GM18858 (cell line): ENCODE measurements around the gene KCNH3.

Source experiments
- ATAC-seq: cut with Tn5 transposase; IDR thresholded peaks from one replicate; pipeline ENCODE4 v1.9.1; 2021; ENCODE audit not compliant: unreplicated experiment

Gene KCNH3

DNA sequence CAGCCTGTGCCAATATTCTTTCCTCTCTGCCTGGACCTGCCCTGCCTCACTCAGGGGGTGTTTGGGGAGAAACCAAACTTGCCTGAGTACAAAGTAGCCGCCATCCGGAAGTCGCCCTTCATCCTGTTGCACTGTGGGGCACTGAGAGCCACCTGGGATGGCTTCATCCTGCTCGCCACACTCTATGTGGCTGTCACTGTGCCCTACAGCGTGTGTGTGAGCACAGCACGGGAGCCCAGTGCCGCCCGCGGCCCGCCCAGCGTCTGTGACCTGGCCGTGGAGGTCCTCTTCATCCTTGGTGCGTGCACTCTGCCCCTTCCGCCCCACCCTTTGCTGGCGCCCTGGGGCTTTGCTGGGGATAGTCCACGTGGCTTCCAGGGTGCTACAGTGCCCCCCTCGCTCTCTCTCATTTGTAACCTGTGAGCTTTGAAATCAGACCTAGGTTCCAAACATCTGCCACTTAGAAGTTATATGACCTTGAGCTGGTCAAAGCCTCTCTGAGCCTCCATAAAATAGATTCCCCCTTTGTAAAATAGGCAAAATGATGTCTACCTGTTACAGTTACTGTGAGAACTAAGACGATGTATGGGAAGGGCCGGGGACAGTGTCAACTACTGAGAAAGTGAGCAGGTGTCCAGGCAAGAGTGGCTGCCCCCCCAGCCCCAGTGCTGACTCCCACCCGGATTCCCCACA, 4.5 kb downstream of the KCNH3 start:
- no peak for ATAC-seq

DNA sequence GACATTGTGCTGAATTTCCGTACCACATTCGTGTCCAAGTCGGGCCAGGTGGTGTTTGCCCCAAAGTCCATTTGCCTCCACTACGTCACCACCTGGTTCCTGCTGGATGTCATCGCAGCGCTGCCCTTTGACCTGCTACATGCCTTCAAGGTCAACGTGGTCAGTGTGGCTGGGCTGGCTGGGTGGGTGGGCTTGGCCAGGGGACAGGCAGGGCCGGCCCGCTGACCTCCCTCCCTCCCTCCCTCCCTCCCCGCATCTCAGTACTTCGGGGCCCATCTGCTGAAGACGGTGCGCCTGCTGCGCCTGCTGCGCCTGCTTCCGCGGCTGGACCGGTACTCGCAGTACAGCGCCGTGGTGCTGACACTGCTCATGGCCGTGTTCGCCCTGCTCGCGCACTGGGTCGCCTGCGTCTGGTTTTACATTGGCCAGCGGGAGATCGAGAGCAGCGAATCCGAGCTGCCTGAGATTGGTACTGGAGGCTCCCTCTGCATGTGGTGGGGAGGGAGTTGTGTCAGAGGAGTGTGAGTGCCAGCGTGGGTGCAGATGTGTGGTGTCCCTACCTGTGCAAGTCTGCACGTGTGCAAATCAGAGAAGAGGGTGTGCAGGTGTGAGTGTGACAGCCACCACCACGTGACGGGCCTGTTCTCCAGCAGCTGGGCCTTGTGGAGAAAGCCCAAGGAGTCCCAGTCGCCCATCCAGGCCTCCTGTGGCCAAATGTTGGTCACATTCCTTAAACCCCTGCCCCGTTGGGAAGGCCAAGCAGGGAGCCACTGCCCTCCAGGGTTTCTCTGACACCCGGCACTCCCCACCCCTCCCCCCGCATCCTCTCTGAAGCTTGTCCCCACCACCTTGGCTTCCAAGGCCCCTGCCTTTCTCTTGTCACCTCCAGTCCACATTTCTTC, 5.3 kb downstream of the KCNH3 start:
- no peak for ATAC-seq

DNA sequence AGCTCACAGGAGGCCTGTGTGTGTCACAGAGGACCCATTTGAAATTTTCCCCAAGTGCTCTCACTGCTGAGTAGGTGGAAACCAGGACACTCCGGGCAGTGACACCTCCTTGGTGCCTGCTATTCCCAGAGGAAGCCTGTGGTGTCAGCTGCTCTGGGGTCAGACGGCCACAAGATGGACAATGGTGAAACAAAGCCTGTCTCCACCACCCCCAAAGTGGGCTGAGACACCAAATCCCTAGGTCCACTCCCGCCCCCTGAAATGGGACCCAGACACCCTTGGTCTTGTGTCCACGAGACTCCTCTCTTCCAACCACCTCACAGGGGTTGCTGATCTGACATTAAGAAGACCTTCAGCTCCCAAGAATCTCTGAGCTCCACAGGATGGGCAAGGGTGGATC, 7.0 kb downstream of the KCNH3 start:
- ATAC-seq, result no peak

DNA sequence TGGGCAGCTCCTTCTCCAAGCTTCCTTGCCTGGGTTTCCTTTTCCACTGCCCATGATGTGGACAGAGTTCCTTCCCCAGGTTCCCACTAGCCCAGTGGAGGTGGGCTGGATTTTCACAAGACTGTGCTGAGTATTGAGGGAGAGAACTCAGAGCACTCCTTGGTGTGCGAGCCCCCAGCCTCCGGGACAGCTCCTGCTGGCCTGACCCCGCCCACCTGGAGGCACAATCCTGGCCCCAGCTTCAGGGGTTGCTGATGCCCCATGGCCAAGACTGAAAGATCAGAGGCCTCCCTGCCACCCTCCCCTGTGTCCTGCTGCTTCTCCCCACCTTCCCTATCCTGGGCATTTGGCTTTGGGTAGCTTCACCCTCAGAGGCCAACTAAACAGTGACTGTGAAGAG, 7.7 kb downstream of the KCNH3 start:
- no peak for ATAC-seq

DNA sequence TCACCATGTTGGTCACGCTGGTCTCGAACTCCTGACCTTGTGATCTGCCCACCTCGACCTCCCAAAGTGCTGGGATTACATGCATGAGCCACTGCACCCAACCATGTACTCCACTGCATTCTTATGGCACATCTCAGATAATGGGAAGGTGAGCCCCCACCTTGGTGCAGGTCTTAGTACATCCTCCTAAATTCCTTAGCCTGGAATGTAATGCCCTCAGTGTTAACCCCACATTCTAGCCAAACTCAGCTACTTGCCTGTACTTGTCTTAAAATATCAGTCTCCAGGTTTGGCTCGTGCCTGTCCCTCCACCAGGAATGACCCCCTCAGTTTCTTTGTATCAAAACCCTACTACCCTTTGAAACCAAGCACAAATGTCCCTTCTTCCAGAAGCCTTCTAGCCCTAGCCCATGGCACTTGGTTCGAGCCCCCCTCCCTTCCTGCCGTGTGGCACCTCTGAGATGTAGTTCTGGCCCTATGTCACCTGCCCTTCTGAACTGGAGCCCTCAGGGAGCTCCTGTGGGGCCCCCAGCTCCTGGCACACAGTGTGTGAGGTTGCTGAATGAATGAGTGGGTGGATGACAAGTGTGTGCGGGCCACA, 8.4 kb downstream of the KCNH3 start:
- ATAC-seq, result no peak

DNA sequence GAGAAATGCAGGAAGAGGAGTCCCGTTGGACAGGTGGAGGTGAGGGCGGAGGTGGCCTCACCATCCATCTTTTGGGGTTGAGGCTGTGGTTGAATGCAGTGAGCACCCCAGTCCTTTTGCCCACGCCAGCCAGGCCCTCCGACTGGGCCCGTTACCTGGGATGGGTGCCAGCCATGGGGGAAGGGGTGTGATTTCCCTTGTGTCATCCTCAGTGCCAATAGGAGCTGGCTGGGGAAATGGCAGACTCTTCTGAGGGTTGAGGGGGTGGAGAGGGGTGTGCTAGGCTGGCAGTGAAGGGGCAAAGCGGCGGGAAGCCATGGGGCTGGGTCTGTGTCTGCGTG, 9.6 kb downstream of the KCNH3 start:
- no peak for ATAC-seq

DNA sequence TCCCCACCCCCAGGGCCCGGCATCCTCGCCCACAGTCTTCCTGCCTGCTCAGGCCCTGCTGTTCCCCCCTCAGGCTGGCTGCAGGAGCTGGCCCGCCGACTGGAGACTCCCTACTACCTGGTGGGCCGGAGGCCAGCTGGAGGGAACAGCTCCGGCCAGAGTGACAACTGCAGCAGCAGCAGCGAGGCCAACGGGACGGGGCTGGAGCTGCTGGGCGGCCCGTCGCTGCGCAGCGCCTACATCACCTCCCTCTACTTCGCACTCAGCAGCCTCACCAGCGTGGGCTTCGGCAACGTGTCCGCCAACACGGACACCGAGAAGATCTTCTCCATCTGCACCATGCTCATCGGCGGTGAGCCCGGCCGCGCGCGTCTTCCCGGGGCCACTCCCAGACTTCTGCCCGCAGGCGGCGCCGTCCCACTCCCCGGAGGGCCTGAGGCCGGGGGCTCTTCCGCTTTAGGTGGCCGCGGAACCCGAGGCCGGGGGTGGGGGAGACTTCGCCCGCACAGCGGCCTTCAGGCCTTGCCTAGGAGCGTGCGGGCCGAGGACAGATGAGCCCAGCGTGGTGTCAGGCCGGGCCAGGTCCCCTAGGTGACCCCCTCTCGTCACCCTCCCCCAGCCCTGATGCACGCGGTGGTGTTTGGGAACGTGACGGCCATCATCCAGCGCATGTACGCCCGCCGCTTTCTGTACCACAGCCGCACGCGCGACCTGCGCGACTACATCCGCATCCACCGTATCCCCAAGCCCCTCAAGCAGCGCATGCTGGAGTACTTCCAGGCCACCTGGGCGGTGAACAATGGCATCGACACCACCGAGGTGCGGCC, 10.2 kb downstream of the KCNH3 start:
- no peak for ATAC-seq

DNA sequence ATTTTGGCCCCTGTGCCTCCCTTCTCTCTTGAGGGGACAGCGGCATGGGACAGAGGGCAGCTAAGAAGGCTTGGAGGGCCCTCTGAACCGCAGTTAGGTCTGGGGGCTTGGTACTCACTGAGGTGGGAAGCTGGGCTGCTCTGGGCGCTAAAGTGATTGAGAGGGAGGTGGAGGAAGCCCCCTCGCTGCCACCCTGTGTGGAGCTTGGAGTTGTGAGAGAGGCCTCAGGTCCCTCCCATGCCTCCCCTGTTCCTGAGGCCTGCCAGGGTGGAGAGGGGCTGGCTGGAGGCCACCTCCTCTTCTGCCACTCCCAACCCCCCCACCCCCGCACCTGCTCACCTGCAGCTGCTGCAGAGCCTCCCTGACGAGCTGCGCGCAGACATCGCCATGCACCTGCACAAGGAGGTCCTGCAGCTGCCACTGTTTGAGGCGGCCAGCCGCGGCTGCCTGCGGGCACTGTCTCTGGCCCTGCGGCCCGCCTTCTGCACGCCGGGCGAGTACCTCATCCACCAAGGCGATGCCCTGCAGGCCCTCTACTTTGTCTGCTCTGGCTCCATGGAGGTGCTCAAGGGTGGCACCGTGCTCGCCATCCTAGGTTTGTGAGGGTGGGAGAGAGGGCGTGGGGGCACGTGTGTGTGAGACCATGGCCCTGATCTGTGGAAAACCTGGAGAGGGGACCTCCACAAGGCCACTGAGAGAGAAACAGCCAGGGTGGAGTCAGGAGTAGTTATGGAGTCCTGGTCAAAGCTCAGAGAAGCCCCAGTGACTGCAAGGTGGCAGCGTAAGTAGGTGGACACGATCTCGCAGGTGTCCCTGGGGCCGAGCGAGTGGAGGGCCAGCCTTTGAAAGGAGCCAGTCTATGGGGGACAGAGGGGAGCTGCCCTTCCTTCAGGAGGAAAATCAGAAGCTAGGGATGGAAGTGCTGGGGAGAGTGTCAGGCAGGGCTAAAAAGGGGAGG, 11.2 kb downstream of the KCNH3 start:
- no peak for ATAC-seq

DNA sequence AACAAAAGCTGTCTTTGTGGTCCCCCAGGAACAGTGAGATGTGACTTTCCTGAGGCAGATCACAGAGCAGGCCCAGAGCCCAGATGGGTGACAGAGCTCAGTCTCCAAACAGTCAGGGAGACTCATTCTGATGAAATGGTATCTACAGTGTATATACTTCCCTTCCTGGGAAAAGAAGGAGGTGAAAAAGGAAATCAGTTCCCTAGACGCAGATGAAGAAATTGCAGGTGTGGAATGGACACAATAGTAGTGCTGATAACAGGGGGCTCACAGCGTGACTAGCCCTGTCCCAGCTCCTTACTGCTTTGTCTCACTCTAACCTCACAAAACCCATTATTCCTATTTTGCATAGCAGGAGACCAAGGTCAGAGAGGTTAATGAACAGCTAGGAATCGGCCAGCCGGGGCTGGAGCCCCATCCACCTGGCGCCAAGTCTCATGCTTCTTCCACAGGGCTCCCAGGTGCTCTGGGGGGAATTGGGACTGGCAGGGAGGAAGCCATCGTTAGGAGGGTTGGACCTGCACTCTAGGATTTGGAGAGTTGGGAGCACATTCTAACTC, 11.9 kb downstream of the KCNH3 start:
- ATAC-seq, result no peak

DNA sequence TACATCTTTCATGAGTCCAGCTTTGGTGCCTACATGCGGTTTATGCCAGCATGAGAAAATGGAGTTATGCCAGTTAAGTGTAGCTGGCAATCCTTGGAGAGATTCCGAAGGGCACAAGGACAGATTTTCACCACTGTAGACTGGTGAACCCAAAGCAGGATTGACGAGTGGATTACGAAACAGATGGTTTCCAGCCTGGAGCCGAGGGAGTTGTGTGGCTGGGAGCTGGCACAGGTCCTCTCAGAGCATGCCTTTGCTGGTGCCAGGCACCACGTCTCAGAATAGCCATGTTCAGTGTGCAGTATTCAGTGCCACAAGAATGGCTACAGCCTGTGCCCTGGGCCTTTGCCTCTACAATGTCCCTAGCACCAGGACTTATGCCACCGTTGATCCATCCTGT, 13.2 kb downstream of the KCNH3 start:
- no peak for ATAC-seq

DNA sequence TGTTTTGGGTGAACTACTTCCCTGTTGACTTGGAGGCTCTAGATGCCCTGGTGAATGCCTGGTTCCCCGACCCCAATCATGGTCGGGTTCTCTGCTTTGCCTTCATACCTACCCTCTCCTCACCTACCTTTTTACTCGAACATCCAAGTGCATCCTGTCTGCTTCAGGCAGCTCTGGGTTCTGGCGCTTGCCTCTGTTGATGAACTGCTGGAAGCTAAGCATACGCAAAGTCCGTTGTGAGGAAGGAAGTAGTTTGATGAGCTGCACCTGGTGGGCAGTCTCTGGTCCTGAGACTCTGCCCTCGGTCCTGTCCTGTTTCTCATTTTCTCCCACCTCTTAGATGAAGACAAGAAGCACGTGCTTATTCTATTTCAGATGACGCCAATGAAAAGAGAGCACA, 13.6 kb downstream of the KCNH3 start:
- ATAC-seq, result no peak

DNA sequence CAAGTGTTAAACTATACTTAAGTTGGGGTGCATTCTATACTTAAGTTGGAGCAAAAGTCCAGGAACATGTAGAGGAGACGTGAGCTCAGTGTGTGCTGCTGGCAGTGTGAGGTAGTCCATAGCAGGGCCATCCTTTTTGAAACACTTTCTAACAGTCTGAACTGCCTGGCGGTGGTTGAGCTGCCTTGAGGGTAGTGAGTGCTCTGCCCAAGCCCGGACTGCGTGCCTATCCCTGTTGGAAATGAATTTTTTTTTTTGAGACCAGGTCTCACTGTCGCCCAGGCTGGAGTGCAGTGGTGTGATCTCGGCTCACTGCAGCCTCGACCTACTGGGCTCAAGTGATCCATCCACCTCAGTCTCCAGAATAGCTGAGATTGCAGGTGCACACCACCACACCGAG, 14.1 kb downstream of the KCNH3 start:
- ATAC-seq, result no peak

DNA sequence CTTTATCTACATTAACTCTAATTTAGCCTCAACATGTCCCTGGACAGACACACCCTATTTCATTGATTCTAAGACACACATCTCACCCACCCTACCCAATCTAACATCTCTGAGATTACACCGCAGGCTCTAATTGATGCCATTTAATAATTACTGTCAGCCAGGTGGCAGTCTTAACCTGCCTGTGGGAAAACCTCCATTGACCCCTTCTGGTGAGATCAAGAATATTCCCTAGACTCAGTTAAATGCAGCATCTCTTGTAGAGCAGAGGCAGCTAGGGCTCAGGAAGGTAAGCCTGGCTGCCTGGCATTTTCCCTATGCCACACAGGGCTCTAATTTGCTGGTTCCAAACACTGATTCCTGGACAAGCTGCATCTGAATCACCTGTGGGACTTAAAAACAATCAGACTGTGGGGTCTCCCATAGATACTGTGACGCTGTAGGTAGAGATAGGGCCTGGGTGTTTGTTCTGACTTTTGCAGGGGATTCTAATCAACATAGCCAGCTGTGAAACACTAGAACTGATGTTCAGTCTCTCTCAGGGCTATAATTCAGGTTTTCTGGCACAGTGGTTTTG, 14.8 kb downstream of the KCNH3 start:
- ATAC-seq, result no peak

DNA sequence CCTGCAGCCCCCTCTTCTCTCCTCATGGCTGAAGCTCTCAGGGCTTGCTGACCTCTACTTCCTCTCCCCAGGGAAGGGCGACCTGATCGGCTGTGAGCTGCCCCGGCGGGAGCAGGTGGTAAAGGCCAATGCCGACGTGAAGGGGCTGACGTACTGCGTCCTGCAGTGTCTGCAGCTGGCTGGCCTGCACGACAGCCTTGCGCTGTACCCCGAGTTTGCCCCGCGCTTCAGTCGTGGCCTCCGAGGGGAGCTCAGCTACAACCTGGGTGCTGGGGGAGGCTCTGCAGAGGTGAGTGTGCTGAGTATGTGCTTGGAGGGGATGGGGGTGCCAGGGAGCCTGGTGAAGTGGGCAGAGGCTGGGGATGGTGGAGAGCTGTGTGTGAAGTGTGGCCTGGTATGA, 15.4 kb downstream of the KCNH3 start:
- ATAC-seq, result no peak

DNA sequence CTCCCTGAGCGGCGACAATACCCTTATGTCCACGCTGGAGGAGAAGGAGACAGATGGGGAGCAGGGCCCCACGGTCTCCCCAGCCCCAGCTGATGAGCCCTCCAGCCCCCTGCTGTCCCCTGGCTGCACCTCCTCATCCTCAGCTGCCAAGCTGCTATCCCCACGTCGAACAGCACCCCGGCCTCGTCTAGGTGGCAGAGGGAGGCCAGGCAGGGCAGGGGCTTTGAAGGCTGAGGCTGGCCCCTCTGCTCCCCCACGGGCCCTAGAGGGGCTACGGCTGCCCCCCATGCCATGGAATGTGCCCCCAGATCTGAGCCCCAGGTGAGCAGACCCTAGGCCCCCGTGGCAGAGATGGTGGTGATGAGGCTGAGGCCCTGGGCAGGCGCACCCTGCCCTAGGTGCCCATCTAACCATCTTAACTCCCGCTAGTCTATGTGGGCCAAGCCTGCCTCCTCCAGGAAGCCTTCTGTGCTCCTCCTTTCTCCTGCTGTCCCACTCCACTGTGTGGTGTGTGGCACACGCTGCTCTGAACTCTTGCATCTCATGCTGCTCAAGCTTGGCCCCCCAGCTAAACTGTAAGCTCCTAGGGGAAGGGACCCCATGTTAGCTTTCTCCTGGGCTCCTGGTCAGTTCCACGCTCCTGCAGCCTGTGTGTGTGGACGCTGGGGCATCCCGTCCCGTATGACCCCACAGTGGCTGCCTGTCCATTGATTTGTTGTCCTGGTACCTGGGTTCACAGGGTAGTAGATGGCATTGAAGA, 17.0 kb downstream of the KCNH3 start:
- ATAC-seq, result no peak

DNA sequence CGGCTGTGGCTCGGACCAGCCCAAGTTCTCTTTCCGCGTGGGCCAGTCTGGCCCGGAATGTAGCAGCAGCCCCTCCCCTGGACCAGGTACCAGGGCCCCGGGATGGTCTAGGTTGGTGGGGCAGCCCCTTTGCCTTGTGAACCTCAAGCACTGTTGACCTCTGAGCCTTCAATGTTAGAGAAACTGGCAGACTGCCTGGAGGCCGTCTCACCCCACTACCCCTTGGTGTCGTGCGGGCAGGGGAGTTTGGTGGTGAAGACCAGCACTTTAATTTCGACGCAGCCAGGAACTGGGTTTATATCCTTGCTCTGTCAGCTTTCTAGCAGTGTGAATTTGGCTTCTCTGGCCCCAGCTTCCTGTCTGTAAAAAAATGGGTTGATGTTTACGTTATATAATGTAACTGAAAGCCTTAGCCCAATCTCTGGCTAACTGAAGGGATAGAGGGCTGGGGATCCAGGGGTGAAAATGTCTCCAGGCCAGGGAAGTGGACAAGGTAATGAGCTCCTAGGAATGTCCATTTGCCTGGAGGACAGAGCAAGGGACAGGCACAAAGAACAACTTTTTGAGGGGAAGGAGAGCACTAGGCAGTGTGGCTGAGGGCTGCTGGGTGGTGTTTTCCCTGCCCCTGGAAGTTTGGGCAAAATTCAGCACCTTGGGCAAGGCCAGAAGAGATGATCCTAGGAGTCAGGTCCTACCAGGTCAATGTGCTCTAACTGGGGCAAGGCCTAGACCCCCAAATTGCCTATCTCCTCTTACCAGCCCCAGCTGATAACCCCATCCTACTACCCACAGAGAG, 17.8 kb downstream of the KCNH3 start:
- ATAC-seq, result no peak

DNA sequence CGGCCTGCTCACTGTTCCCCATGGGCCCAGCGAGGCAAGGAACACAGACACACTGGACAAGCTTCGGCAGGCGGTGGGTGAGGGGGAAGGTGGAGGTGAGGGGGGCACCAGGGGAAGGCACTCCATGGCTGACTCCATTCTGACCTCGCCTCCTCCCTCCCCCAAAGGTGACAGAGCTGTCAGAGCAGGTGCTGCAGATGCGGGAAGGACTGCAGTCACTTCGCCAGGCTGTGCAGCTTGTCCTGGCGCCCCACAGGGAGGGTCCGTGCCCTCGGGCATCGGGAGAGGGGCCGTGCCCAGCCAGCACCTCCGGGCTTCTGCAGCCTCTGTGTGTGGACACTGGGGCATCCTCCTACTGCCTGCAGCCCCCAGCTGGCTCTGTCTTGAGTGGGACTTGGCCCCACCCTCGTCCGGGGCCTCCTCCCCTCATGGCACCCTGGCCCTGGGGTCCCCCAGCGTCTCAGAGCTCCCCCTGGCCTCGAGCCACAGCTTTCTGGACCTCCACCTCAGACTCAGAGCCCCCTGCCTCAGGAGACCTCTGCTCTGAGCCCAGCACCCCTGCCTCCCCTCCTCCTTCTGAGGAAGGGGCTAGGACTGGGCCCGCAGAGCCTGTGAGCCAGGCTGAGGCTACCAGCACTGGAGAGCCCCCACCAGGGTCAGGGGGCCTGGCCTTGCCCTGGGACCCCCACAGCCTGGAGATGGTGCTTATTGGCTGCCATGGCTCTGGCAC, 18.5 kb downstream of the KCNH3 start:
- ATAC-seq, result no peak

DNA sequence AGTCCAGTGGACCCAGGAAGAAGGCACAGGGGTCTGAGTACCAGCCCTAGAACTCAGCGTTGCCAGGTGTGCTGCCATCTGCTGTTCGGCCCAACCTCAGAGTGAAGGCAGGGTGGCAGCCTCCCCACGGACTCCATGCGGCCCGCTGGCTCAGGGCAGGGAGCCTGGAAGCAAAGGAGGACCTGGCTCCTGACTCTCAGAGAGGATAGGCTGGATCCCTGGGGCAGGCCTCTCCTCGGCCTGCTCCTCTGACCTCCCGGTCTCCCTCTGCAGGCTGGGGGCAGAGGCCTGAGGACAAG, 19.0 kb downstream of the KCNH3 start:
- ATAC-seq, result no peak
